Osteoblast (primary cell): ENCODE measurements around the gene CCL22. TPM values are rescaled to one million over a fixed set of nuclear protein-coding genes. Genes with fewer than 3 reads are reported as not detected.
"Not testable (repeated sequence)": the region's sequence is repeated elsewhere in the genome, so short reads cannot be mapped to it uniquely, and the experiment has no call there.

Experiments used
- DNase-seq: peaks from one replicate; pipeline ENCODE4 v3.0.0; 2011; ENCODE audit warnings: low spot score, mixed read lengths; ENCODE audit not compliant: insufficient read length; ENCODE audit errors: missing footprints
- H2AFZ ChIP-seq: 2 replicates; pipeline ENCODE4 v1.6.0; 2011; ENCODE audit warnings: mild to moderate bottlenecking, low read length
- H3K27ac ChIP-seq: 2 replicates; pipeline ENCODE4 v1.5.1; 2011; ENCODE audit warnings: mild to moderate bottlenecking, low read depth, low read length, moderate library complexity
- H3K27me3 ChIP-seq: 2 replicates; pipeline ENCODE4 v1.6.0; 2012; ENCODE audit warnings: mild to moderate bottlenecking, control low read depth, inconsistent platforms, low read length, moderate library complexity; ENCODE audit not compliant: insufficient read depth
- H3K36me3 ChIP-seq: 2 replicates; pipeline ENCODE4 v1.5.1; 2011; ENCODE audit warnings: mild to moderate bottlenecking, low read length, control low read depth, moderate library complexity; ENCODE audit not compliant: insufficient read depth
- H3K4me1 ChIP-seq: 2 replicates; pipeline ENCODE4 v1.5.1; 2011; ENCODE audit warnings: mild to moderate bottlenecking, low read length, control low read depth, moderate library complexity; ENCODE audit not compliant: insufficient read depth
- H3K4me2 ChIP-seq: 2 replicates; pipeline ENCODE4 v1.6.0; 2011; ENCODE audit warnings: mild to moderate bottlenecking, low read length; ENCODE audit not compliant: insufficient read depth
- H3K4me3 ChIP-seq: fragments of 200-600 bp; sonication (generic); 3 replicates; pipeline ENCODE4 v1.5.1; 2012; ENCODE audit warnings: mild to moderate bottlenecking, low read length, inconsistent platforms; ENCODE audit not compliant: insufficient read depth
- H3K79me2 ChIP-seq: 2 replicates; pipeline ENCODE4 v1.6.0; 2012; ENCODE audit warnings: mild to moderate bottlenecking, low read length, control low read depth, inconsistent platforms; ENCODE audit not compliant: insufficient read depth
- H3K9me3 ChIP-seq: 2 replicates; pipeline ENCODE4 v1.5.1; 2011; ENCODE audit warnings: low read depth, low read length, control low read depth
- H4K20me1 ChIP-seq: 2 replicates; pipeline ENCODE4 v1.6.0; 2012; ENCODE audit warnings: mild to moderate bottlenecking, low read length, control low read depth; ENCODE audit not compliant: insufficient read depth
- total RNA-seq: library from RNA; depleted of rRNA; stranded (reverse); fragments of >200 nt; gene quantifications from 2 replicates; pipeline ENCODE4 v1.2.3, GENCODE V29; 2012
- TF ChIP-seq, protein P1 (sequence below): IDR thresholded peaks from 2 replicates; pipeline ENCODE4 v1.5.1; 2011; ENCODE audit warnings: mild to moderate bottlenecking, low read depth, low read length, moderate library complexity; ENCODE audit errors: extremely low read depth

Gene CCL22
- total RNA-seq, 1 donor, result not detected

DNA sequence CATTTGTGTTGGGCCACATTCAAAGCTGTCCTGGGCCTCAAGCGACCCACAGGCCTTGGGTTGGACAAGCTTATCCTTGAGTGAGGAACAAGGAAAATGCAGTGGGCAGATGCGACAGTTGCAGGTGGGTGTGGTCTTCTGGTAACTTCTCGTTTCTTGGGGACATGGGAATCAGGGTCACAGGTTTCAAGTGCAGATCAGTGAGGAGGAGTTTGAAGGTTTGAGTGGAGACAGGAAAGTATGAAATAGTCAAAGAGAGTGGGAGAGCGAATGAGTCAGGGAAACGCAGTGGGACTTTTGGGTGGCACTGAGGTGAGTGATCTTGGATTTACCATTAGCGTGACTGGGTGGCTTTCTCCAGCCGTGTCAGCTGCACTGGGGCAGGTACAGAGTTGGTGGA lies 15.4 kb upstream of the CCL22 start:
- DNase-seq, result no peak
- TF ChIP-seq, protein P1, sequence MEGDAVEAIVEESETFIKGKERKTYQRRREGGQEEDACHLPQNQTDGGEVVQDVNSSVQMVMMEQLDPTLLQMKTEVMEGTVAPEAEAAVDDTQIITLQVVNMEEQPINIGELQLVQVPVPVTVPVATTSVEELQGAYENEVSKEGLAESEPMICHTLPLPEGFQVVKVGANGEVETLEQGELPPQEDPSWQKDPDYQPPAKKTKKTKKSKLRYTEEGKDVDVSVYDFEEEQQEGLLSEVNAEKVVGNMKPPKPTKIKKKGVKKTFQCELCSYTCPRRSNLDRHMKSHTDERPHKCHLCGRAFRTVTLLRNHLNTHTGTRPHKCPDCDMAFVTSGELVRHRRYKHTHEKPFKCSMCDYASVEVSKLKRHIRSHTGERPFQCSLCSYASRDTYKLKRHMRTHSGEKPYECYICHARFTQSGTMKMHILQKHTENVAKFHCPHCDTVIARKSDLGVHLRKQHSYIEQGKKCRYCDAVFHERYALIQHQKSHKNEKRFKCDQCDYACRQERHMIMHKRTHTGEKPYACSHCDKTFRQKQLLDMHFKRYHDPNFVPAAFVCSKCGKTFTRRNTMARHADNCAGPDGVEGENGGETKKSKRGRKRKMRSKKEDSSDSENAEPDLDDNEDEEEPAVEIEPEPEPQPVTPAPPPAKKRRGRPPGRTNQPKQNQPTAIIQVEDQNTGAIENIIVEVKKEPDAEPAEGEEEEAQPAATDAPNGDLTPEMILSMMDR, result no peak
- Histone ChIP-seq H3K9me3 (no peaks in the 10 kb centered on the region), H3K4me1 (peaks cover 16% of the 10 kb centered on the region), H3K36me3 (no peaks in the 10 kb centered on the region), H3K27ac (no peak overlapping the region), H3K4me3 (no peak overlapping the region), H3K27me3 (peaks cover 24% of the 10 kb centered on the region), H2AFZ (no peak overlapping the region), H4K20me1 (peaks cover 4% of the 10 kb centered on the region), H3K79me2 (no peaks in the 10 kb centered on the region), H3K4me2 (no peak overlapping the region)

DNA sequence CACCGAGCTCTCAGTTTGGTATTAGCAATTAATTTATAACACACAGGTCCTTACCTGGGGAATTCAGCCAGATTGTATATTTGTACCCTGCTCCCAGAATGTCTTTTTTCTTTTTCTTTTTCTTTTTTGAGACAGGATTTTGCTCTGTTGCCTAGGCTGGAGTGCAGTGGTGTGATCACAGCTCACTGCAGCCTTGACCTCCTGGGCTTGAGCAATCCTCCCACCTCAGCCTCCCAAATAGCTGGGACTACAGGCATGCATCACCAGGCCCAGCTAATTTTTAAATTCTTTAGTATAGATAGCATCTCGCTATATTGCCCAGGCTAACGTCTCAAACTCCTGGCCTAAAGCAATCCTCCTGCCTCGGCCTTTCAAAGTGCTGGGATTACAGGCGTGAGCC lies 14.5 kb upstream of the CCL22 start:
- H3K79me2 ChIP-seq, H3K4me3 ChIP-seq, DNase-seq, H2AFZ ChIP-seq, H3K4me2 ChIP-seq, H3K27ac ChIP-seq, H3K36me3 ChIP-seq, H4K20me1 ChIP-seq, H3K9me3 ChIP-seq: not testable (repeated sequence)
- peaks cover 24% of the 10 kb centered on the region for H3K27me3 ChIP-seq
- H3K4me1 ChIP-seq, result peaks cover 16% of the 10 kb centered on the region

DNA sequence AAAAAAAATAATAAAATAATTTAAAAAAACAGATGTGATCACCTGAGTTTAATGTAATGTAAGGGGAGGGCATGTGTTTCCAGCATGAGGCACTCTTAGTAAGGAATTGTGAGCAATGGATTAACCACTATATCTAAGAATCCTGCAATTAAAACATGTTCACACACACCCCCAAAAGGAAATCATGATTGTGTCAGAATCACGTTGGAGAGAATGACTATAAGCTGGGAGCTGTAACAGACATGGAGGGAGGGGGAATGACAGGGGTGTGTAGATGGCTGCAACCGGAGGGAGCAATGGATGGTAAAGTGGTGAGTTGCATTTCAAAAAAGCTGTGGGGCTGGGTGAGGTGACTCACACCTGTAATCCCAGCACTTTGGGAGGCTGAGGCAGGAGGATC lies 13.6 kb upstream of the CCL22 start:
- H4K20me1 ChIP-seq, result peaks cover 4% of the 10 kb centered on the region
- no peak overlapping the region for H2AFZ ChIP-seq
- DNase-seq, result no peak
- no peaks in the 10 kb centered on the region for H3K79me2 ChIP-seq
- TF ChIP-seq, protein P1, result no peak
- no peak overlapping the region for H3K4me3 ChIP-seq
- no peak overlapping the region for H3K4me2 ChIP-seq
- H3K9me3 ChIP-seq, result no peaks in the 10 kb centered on the region
- H3K27me3 ChIP-seq, result peaks cover 31% of the 10 kb centered on the region
- H3K4me1 ChIP-seq, result peaks cover 16% of the 10 kb centered on the region
- H3K36me3 ChIP-seq, result no peaks in the 10 kb centered on the region
- no peak overlapping the region for H3K27ac ChIP-seq

DNA sequence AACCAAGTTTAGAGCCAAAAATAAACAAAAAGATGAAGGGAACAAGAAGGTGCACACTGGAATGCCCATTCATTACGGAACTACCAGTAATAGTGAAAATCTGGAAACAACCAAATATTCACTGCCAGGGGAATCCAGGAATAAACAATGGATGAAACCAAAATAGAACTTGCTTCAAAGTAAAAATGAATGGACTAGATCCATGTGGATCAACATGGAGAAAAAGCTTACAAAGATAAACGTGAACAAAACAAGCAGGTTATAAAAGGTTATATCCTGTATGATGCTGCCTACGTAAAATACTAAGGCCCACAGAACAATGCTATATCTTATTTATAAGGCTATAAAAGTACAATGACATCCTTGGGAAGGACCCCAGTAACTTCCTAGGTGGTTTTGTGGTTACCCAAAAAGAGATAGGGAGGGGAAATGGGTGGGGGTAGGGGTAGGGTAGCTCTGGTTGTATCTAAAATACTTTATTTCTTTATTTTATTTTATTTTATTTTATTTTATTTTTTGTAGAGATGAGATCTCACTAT lies 12.8 kb upstream of the CCL22 start:
- Histone ChIP-seq H4K20me1 (peaks cover 4% of the 10 kb centered on the region), H3K27me3 (peaks cover 35% of the 10 kb centered on the region), H3K27ac (no peak overlapping the region), H3K79me2 (no peaks in the 10 kb centered on the region), H3K9me3 (no peaks in the 10 kb centered on the region), H3K4me3 (no peak overlapping the region), H3K4me1 (peaks cover 16% of the 10 kb centered on the region), H2AFZ (no peak overlapping the region), H3K36me3 (no peaks in the 10 kb centered on the region), H3K4me2 (no peak overlapping the region)
- TF ChIP-seq, protein P1, result no peak
- DNase-seq, result no peak
